Stomach (tissue), 4 donors: ENCODE measurements around the gene AIG1.

Experiments used
- CTCF ChIP-seq, 7 experiments: fragments of 450-650 bp in 4 of 7; fragments of 200-600 bp in 3 of 7; sonication (generic) in 3 of 7; IDR thresholded peaks; one replicate each; pipeline ENCODE4 v1.5.1; 2016 to 2019; ENCODE audit warnings: antibody characterized with exemption in 7 of 7, control low read depth in 2 of 7, mild to moderate bottlenecking in 1 of 7
- EP300 ChIP-seq: sonication (generic); formaldehyde crosslinking; IDR thresholded peaks from one replicate; pipeline ENCODE4 v1.6.1; 2017; ENCODE audit warnings: antibody characterized with exemption
- POLR2A ChIP-seq, 4 donors: fragments of 450-650 bp; IDR thresholded peaks; one replicate each; pipeline ENCODE4 v1.6.1; 2016; ENCODE audit warnings: antibody characterized with exemption in 4 of 4, control low read depth in 2 of 4, mild to moderate bottlenecking in 1 of 4, moderate library complexity in 1 of 4
- POLR2AphosphoS5 ChIP-seq, 3 donors: sonication (generic); formaldehyde crosslinking; IDR thresholded peaks; one replicate each; pipeline ENCODE4 v1.6.1; 2016; ENCODE audit warnings: antibody characterized with exemption in 3 of 3

- TF ChIP-seq CTCF (IDR thresholded peaks at IDR 0.05) (no peak), POLR2AphosphoS5 (IDR thresholded peaks at IDR 0.05) (no peak), POLR2A (IDR thresholded peaks at IDR 0.05) (no peak), EP300 (no peak)
These were observed 132.1 kb downstream of the AIG1 start for GRCh38 chr6:143192766-143193165.
